NCI-H510A treated with DMSO at 0.1 percent for 48 hours (cell line): Measurements from ENCODE around the gene HS3ST5.
"Not testable (repeated sequence)": the region's sequence is repeated elsewhere in the genome, so short reads cannot be mapped to it uniquely, and the experiment has no call there.

Experiments
- DNase-seq: peaks from one replicate; lab custom pipeline; 2025; lab: John Stamatoyannopoulos, UW

The HS3ST5 gene

GRCh38 chr6:114334237-114334636 is 8.6 kb downstream of the HS3ST5 start:
- no peak for DNase-seq

GRCh38 chr6:114327074-114327473 is 15.7 kb downstream of the HS3ST5 start:
- no peak for DNase-seq

- no peak for DNase-seq
These were observed 19.0 kb downstream of the HS3ST5 start for GRCh38 chr6:114323784-114324183.

- DNase-seq, result no peak
These were observed 23.1 kb downstream of the HS3ST5 start for GRCh38 chr6:114319749-114320148.

GRCh38 chr6:114315831-114316595 is 26.8 kb downstream of the HS3ST5 start:
- DNase-seq, result no peak

- not testable (repeated sequence) for DNase-seq
These were observed 29.0 kb downstream of the HS3ST5 start for GRCh38 chr6:114313816-114314215.

- no peak for DNase-seq
These were observed 29.9 kb downstream of the HS3ST5 start for GRCh38 chr6:114312931-114313330.

- no peak for DNase-seq
These were observed 32.8 kb downstream of the HS3ST5 start for GRCh38 chr6:114310053-114310452.

- peak; percentile 7 for DNase-seq
These were observed 38.4 kb downstream of the HS3ST5 start for GRCh38 chr6:114304304-114304887.

- DNase-seq, result no peak
These were observed 41.1 kb downstream of the HS3ST5 start for GRCh38 chr6:114301596-114302219.

GRCh38 chr6:114297135-114297534 is 45.7 kb downstream of the HS3ST5 start:
- DNase-seq, result no peak

GRCh38 chr6:114292431-114292830 is 50.4 kb downstream of the HS3ST5 start:
- DNase-seq, result no peak

GRCh38 chr6:114291428-114291827 is 51.4 kb downstream of the HS3ST5 start:
- DNase-seq, result no peak

GRCh38 chr6:114290864-114291263 is 52.0 kb downstream of the HS3ST5 start:
- DNase-seq, result no peak

- DNase-seq, result no peak
These were observed 53.9 kb downstream of the HS3ST5 start for GRCh38 chr6:114288701-114289495.

GRCh38 chr6:114287461-114287860 is 55.4 kb downstream of the HS3ST5 start:
- DNase-seq, result no peak

- no peak for DNase-seq
These were observed 56.6 kb downstream of the HS3ST5 start for GRCh38 chr6:114286211-114286610.

- no peak for DNase-seq
These were observed 58.5 kb downstream of the HS3ST5 start for GRCh38 chr6:114284281-114284680.

- no peak for DNase-seq
These were observed 60.5 kb downstream of the HS3ST5 start for GRCh38 chr6:114282292-114282691.

GRCh38 chr6:114281496-114281895 is 61.3 kb downstream of the HS3ST5 start:
- DNase-seq, result no peak

- no peak for DNase-seq
These were observed 62.4 kb downstream of the HS3ST5 start for GRCh38 chr6:114280239-114280982.

- no peak for DNase-seq
These were observed 65.6 kb downstream of the HS3ST5 start for GRCh38 chr6:114277220-114277619.
